Osteocyte (in vitro differentiated cells): ENCODE data around the gene PLCB2. TPM values are rescaled to one million over a fixed set of nuclear protein-coding genes. Genes with fewer than 3 reads are reported as not detected.

Source experiments
- DNase-seq: peaks from one replicate; pipeline ENCODE4 v3.0.0; 2021; ENCODE audit warnings: mixed read lengths; ENCODE audit not compliant: unreplicated experiment; ENCODE audit errors: extremely low spot score
- H3K27ac Mint-ChIP-seq: one replicate; pipeline ENCODE4 v1.8.0; 2021; ENCODE audit warnings: mild to moderate bottlenecking, mixed read lengths; ENCODE audit not compliant: unreplicated experiment
- H3K27me3 Mint-ChIP-seq: one replicate; pipeline ENCODE4 v1.8.0; 2021; ENCODE audit warnings: mixed read lengths; ENCODE audit not compliant: unreplicated experiment
- H3K36me3 Mint-ChIP-seq: one replicate; pipeline ENCODE4 v1.8.0; 2021; ENCODE audit warnings: mixed read lengths; ENCODE audit not compliant: unreplicated experiment
- H3K4me1 Mint-ChIP-seq: one replicate; pipeline ENCODE4 v1.8.0; 2021; ENCODE audit warnings: mixed read lengths; ENCODE audit not compliant: unreplicated experiment
- H3K4me3 Mint-ChIP-seq: one replicate; pipeline ENCODE4 v1.8.0; 2021; ENCODE audit warnings: mild to moderate bottlenecking, moderate library complexity, mixed read lengths; ENCODE audit not compliant: unreplicated experiment
- H3K9me3 Mint-ChIP-seq: one replicate; pipeline ENCODE4 v1.8.0; 2021; ENCODE audit warnings: mixed read lengths; ENCODE audit not compliant: unreplicated experiment
- total RNA-seq: library from RNA; stranded (reverse); gene quantifications from 2 replicates; pipeline ENCODE4 v1.2.1, GENCODE V29; 2021
- TF ChIP-seq, protein P1 (sequence below): fragments of 200-600 bp; sonication (generic); IDR thresholded peaks from 2 replicates; pipeline ENCODE4 v1.5.0; 2021; ENCODE audit warnings: antibody characterized with exemption, mild to moderate bottlenecking, moderate library complexity

PLCB2 gene
- total RNA-seq, 1 donor from 2014 or later: 0.40 TPM

GRCh38 chr15:40281801-40282146, 26.0 kb downstream of the PLCB2 start:
- H3K27ac Mint-ChIP-seq: no peak overlapping the region
- H3K4me3 Mint-ChIP-seq: no peak overlapping the region
- peaks cover 34% of the 10 kb centered on the region for H3K27me3 Mint-ChIP-seq
- H3K36me3 Mint-ChIP-seq: no peaks in the 10 kb centered on the region
- TF ChIP-seq, protein P1, sequence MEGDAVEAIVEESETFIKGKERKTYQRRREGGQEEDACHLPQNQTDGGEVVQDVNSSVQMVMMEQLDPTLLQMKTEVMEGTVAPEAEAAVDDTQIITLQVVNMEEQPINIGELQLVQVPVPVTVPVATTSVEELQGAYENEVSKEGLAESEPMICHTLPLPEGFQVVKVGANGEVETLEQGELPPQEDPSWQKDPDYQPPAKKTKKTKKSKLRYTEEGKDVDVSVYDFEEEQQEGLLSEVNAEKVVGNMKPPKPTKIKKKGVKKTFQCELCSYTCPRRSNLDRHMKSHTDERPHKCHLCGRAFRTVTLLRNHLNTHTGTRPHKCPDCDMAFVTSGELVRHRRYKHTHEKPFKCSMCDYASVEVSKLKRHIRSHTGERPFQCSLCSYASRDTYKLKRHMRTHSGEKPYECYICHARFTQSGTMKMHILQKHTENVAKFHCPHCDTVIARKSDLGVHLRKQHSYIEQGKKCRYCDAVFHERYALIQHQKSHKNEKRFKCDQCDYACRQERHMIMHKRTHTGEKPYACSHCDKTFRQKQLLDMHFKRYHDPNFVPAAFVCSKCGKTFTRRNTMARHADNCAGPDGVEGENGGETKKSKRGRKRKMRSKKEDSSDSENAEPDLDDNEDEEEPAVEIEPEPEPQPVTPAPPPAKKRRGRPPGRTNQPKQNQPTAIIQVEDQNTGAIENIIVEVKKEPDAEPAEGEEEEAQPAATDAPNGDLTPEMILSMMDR: no peak
- no peaks in the 10 kb centered on the region for H3K9me3 Mint-ChIP-seq
- H3K4me1 Mint-ChIP-seq: peaks cover 28% of the 10 kb centered on the region
- DNase-seq: no peak

GRCh38 chr15:40281057-40281800, 26.5 kb downstream of the PLCB2 start:
- Mint-ChIP-seq H3K36me3 (no peaks in the 10 kb centered on the region), H3K9me3 (no peaks in the 10 kb centered on the region), H3K27ac (no peak overlapping the region), H3K4me3 (peak overlapping the region; percentile 55), H3K4me1 (peaks cover 28% of the 10 kb centered on the region), H3K27me3 (peaks cover 34% of the 10 kb centered on the region)
- TF ChIP-seq, protein P1: no peak
- DNase-seq: no peak

GRCh38 chr15:40280260-40281056, 27.3 kb downstream of the PLCB2 start:
- Mint-ChIP-seq H3K27ac (no peak overlapping the region), H3K27me3 (peaks cover 34% of the 10 kb centered on the region), H3K4me1 (peaks cover 23% of the 10 kb centered on the region), H3K36me3 (no peaks in the 10 kb centered on the region), H3K4me3 (no peak overlapping the region), H3K9me3 (no peaks in the 10 kb centered on the region)
- TF ChIP-seq, protein P1: no peak
- DNase-seq: no peak

- Mint-ChIP-seq H3K27me3 (peaks cover 34% of the 10 kb centered on the region), H3K9me3 (no peaks in the 10 kb centered on the region), H3K4me3 (no peak overlapping the region), H3K27ac (no peak overlapping the region), H3K4me1 (peaks cover 17% of the 10 kb centered on the region), H3K36me3 (no peaks in the 10 kb centered on the region)
- TF ChIP-seq, protein P1: peak; percentile 98
- DNase-seq: peak; percentile 91
These were observed 28.1 kb downstream of the PLCB2 start for GRCh38 chr15:40279437-40280141.

DNA sequence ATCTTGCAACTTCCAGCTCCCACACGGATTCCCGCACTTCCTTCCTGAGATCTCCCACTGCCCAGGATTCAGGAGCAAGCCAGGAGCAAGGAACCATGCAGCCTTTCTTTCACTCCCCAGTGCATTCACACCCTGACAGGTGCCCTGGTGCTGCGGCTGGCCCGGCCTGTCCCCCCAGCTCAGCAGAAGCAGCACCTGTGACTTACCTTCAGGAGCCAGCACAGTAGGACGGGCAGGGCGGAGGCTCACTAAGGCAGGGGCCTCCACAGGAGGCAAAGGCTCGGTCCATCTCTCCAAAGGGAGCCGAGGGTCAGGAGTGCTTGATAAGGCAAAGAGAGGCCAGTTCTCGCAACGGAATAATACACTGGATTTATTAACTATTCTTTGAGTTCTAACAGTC, 29.7 kb downstream of the PLCB2 start:
- no peak for DNase-seq
- H3K27me3 Mint-ChIP-seq: peaks cover 25% of the 10 kb centered on the region
- no peaks in the 10 kb centered on the region for H3K9me3 Mint-ChIP-seq
- no peaks in the 10 kb centered on the region for H3K36me3 Mint-ChIP-seq
- peaks cover 13% of the 10 kb centered on the region for H3K4me1 Mint-ChIP-seq
- no peak overlapping the region for H3K4me3 Mint-ChIP-seq
- TF ChIP-seq, protein P1: no peak
- no peak overlapping the region for H3K27ac Mint-ChIP-seq
